Measurements from ENCODE around the gene S100A16.
"Not testable (repeated sequence)": the region's sequence is repeated elsewhere in the genome, so short reads cannot be mapped to it uniquely, and the experiment has no call there.

S100A16 gene

GRCh38 chr1:153562021-153562420 is 50.9 kb downstream of the S100A16 start:
- not testable (repeated sequence) for DNase-seq (ENCODE audit: low spot score)

- DNase-seq (ENCODE audit: low spot score) = no peak
Observed at GRCh38 chr1:153561466-153561985, 51.4 kb downstream of the S100A16 start.

DNA sequence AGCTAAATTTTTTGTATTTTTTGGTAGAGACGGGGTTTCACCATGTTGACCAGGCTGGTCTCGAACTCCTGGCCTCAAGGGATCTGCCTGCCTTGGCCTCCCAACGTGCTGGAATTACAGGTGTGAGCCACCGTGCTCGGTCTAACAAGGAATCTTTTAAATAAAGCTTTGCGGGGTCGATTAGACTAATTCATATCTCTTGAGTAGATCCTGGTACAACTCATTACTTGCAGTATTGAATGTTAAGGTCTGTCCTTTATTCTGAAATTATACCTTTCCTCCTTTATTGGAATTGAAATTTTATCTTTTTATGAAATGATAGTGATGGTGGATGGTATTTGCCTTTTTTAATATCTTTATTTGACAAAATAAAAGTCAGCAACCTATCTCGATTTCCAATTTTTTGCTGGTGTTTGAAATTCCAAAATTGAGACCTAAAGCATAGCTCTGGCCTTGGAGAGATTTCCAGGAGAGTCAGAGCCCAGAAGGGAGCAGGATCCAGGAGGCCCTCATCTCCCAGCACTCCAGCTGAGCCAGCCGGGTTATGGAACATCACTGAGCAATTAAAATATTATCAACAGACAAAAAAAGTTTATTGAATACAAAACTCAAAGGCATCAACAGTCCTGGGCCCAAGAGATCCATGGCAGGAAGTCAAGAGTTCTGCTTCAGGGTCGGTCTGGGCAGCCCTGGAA is 52.0 kb downstream of the S100A16 start:
- no peak for DNase-seq (ENCODE audit: low spot score)

- DNase-seq (ENCODE audit: low spot score) = no peak
Observed at GRCh38 chr1:153560241-153560640, 52.7 kb downstream of the S100A16 start.

- DNase-seq (ENCODE audit: low spot score) = no peak
Observed at GRCh38 chr1:153557877-153558276, 55.1 kb downstream of the S100A16 start.
